Measurements from ENCODE around the gene HOXC6.

Gene HOXC6

DNA sequence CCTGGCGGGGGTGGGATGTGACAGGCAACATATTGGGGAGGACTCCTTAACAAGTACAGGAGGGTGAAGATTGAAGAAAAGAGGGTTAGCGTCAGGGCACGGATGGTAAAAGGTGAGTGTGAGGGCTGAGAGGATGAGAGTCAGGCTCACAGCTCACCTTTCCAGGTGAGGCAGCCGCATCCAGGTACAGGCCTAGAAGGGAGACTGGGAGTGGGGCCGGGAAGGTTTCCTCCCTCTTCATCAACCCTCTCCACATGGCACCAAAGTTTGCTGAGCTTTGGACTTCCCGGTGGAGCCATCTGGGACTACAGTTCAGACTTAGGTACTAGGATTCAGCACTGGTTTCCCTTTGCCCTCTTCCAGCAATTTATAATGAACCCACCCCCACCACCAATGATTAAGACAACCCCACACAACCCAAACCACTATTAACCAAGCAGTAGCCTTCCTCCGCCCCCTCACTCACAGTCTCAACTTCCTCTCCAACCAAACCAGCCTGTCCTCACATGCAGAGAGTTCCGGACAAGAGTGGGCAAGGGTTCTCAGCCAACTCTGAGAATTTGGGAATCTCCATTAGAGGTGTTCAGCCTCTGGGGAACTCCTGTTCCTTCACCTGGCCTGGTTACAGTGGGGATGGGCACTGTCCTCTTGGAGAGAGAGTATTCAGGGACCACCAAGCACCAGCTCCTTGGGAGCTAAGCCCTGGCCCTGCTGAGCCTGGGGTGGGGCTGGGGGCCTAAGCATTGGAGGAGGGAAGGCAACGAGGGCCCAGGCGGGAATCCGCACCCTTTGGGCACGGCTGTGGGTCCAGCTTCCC, 23.0 kb downstream of the HOXC6 start (continued):
- peak; percentile 28 for TF ChIP-seq GLIS1 (tag by site-specific recombination; IDR thresholded peaks at IDR 0.05)
- TF ChIP-seq OSR2 (tag by site-specific recombination; IDR thresholded peaks at IDR 0.05), result peak; percentile 72
- peak; percentile 89 for TF ChIP-seq WT1 (tag by site-specific recombination; IDR thresholded peaks at IDR 0.05)
- no peak for TF ChIP-seq ZNF350 (tag by site-specific recombination; IDR thresholded peaks at IDR 0.05)
- TF ChIP-seq, protein P1, sequence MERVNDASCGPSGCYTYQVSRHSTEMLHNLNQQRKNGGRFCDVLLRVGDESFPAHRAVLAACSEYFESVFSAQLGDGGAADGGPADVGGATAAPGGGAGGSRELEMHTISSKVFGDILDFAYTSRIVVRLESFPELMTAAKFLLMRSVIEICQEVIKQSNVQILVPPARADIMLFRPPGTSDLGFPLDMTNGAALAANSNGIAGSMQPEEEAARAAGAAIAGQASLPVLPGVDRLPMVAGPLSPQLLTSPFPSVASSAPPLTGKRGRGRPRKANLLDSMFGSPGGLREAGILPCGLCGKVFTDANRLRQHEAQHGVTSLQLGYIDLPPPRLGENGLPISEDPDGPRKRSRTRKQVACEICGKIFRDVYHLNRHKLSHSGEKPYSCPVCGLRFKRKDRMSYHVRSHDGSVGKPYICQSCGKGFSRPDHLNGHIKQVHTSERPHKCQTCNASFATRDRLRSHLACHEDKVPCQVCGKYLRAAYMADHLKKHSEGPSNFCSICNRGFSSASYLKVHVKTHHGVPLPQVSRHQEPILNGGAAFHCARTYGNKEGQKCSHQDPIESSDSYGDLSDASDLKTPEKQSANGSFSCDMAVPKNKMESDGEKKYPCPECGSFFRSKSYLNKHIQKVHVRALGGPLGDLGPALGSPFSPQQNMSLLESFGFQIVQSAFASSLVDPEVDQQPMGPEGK (tag by site-specific recombination; IDR thresholded peaks at IDR 0.05), result peak; percentile 74; the same call in 1 of the 2 replicates
- TF ChIP-seq ZNF311 (tag by site-specific recombination; IDR thresholded peaks at IDR 0.05; ENCODE audit: borderline replicate concordance), result no peak
- TF ChIP-seq GLIS2 (tag by site-specific recombination; IDR thresholded peaks at IDR 0.05), result no peak
- 0 out of 2 replicates have a peak, but pooled peaks have one; percentile 29 for TF ChIP-seq ZSCAN16 (tag by site-specific recombination; IDR thresholded peaks at IDR 0.05)
- peak; percentile 62; the same call in 1 of the 2 replicates for TF ChIP-seq MZF1 (tag by site-specific recombination; IDR thresholded peaks at IDR 0.05; ENCODE audit: borderline replicate concordance)
- TF ChIP-seq, protein P2, sequence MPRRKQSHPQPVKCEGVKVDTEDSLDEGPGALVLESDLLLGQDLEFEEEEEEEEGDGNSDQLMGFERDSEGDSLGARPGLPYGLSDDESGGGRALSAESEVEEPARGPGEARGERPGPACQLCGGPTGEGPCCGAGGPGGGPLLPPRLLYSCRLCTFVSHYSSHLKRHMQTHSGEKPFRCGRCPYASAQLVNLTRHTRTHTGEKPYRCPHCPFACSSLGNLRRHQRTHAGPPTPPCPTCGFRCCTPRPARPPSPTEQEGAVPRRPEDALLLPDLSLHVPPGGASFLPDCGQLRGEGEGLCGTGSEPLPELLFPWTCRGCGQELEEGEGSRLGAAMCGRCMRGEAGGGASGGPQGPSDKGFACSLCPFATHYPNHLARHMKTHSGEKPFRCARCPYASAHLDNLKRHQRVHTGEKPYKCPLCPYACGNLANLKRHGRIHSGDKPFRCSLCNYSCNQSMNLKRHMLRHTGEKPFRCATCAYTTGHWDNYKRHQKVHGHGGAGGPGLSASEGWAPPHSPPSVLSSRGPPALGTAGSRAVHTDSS (tag by site-specific recombination; IDR thresholded peaks at IDR 0.05), result peak; percentile 55; the same call in 1 of the 2 replicates
- TF ChIP-seq, protein P3, sequence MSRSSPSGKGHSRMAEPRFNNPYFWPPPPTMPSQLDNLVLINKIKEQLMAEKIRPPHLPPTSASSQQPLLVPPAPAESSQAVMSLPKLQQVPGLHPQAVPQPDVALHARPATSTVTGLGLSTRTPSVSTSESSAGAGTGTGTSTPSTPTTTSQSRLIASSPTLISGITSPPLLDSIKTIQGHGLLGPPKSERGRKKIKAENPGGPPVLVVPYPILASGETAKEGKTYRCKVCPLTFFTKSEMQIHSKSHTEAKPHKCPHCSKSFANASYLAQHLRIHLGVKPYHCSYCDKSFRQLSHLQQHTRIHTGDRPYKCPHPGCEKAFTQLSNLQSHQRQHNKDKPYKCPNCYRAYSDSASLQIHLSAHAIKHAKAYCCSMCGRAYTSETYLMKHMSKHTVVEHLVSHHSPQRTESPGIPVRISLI (tag by site-specific recombination; IDR thresholded peaks at IDR 0.05), result no peak
- TF ChIP-seq SP7 (tag by site-specific recombination; IDR thresholded peaks at IDR 0.05), result peak; percentile 6
- TF ChIP-seq EGR2 (tag by site-specific recombination; IDR thresholded peaks at IDR 0.05; ENCODE audit: low read depth), result peak; percentile 93
- no peak for TF ChIP-seq SALL2 (tag by site-specific recombination; IDR thresholded peaks at IDR 0.05; ENCODE audit: borderline replicate concordance)
- TF ChIP-seq ZNF600 (tag by site-specific recombination; IDR thresholded peaks at IDR 0.05), result peak; percentile 89
- TF ChIP-seq ZNF830 (tag by site-specific recombination; IDR thresholded peaks at IDR 0.05; ENCODE audit: low read depth), result no peak
- TF ChIP-seq, protein P4, sequence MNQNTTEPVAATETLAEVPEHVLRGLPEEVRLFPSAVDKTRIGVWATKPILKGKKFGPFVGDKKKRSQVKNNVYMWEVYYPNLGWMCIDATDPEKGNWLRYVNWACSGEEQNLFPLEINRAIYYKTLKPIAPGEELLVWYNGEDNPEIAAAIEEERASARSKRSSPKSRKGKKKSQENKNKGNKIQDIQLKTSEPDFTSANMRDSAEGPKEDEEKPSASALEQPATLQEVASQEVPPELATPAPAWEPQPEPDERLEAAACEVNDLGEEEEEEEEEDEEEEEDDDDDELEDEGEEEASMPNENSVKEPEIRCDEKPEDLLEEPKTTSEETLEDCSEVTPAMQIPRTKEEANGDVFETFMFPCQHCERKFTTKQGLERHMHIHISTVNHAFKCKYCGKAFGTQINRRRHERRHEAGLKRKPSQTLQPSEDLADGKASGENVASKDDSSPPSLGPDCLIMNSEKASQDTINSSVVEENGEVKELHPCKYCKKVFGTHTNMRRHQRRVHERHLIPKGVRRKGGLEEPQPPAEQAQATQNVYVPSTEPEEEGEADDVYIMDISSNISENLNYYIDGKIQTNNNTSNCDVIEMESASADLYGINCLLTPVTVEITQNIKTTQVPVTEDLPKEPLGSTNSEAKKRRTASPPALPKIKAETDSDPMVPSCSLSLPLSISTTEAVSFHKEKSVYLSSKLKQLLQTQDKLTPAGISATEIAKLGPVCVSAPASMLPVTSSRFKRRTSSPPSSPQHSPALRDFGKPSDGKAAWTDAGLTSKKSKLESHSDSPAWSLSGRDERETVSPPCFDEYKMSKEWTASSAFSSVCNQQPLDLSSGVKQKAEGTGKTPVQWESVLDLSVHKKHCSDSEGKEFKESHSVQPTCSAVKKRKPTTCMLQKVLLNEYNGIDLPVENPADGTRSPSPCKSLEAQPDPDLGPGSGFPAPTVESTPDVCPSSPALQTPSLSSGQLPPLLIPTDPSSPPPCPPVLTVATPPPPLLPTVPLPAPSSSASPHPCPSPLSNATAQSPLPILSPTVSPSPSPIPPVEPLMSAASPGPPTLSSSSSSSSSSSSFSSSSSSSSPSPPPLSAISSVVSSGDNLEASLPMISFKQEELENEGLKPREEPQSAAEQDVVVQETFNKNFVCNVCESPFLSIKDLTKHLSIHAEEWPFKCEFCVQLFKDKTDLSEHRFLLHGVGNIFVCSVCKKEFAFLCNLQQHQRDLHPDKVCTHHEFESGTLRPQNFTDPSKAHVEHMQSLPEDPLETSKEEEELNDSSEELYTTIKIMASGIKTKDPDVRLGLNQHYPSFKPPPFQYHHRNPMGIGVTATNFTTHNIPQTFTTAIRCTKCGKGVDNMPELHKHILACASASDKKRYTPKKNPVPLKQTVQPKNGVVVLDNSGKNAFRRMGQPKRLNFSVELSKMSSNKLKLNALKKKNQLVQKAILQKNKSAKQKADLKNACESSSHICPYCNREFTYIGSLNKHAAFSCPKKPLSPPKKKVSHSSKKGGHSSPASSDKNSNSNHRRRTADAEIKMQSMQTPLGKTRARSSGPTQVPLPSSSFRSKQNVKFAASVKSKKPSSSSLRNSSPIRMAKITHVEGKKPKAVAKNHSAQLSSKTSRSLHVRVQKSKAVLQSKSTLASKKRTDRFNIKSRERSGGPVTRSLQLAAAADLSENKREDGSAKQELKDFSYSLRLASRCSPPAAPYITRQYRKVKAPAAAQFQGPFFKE (tag by site-specific recombination; IDR thresholded peaks at IDR 0.05; ENCODE audit: borderline replicate concordance), result no peak
- TF ChIP-seq, protein P5, sequence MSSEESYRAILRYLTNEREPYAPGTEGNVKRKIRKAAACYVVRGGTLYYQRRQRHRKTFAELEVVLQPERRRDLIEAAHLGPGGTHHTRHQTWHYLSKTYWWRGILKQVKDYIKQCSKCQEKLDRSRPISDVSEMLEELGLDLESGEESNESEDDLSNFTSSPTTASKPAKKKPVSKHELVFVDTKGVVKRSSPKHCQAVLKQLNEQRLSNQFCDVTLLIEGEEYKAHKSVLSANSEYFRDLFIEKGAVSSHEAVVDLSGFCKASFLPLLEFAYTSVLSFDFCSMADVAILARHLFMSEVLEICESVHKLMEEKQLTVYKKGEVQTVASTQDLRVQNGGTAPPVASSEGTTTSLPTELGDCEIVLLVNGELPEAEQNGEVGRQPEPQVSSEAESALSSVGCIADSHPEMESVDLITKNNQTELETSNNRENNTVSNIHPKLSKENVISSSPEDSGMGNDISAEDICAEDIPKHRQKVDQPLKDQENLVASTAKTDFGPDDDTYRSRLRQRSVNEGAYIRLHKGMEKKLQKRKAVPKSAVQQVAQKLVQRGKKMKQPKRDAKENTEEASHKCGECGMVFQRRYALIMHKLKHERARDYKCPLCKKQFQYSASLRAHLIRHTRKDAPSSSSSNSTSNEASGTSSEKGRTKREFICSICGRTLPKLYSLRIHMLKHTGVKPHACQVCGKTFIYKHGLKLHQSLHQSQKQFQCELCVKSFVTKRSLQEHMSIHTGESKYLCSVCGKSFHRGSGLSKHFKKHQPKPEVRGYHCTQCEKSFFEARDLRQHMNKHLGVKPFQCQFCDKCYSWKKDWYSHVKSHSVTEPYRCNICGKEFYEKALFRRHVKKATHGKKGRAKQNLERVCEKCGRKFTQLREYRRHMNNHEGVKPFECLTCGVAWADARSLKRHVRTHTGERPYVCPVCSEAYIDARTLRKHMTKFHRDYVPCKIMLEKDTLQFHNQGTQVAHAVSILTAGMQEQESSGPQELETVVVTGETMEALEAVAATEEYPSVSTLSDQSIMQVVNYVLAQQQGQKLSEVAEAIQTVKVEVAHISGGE (tag by site-specific recombination; conservative IDR thresholded peaks at IDR 0.05; ENCODE audit: low read depth), result peak; percentile 35; the same call in 1 of the 2 replicates
- no peak for TF ChIP-seq ZNF341 (tag by site-specific recombination; IDR thresholded peaks at IDR 0.05; ENCODE audit: low read depth)
- TF ChIP-seq SCRT1 (tag by site-specific recombination; IDR thresholded peaks at IDR 0.05; ENCODE audit: borderline replicate concordance), result no peak
- no peak for TF ChIP-seq RBAK (tag by site-specific recombination; IDR thresholded peaks at IDR 0.05)
- TF ChIP-seq IKZF3 (tag by site-specific recombination; IDR thresholded peaks at IDR 0.05), result 0 out of 2 replicates have a peak, but pooled peaks have one; percentile 32
- no peak for TF ChIP-seq ZNF169 (tag by site-specific recombination; IDR thresholded peaks at IDR 0.05)
